SK-N-SH (cell line): ENCODE measurements around the gene UCP1. TPM values are rescaled to one million over a fixed set of nuclear protein-coding genes. Genes with fewer than 3 reads are reported as not detected.

Source experiments
- EP300 ChIP-seq, 2 experiments: IDR thresholded peaks; 2 replicates each; pipeline versions ENCODE4 v1.4.0 to v1.6.1; 2012; ENCODE audit warnings: borderline replicate concordance in 1 of 2, low read depth in 1 of 2, low read length in 1 of 2
- EZH2phosphoT487 ChIP-seq: fragments of 200-600 bp; sonication (generic); IDR thresholded peaks from 2 replicates; pipeline ENCODE4 v1.6.1; 2017; ENCODE audit warnings: low read depth, mixed run types, mild to moderate bottlenecking, antibody characterized with exemption, moderate library complexity, borderline replicate concordance
- FOSL2 ChIP-seq: IDR thresholded peaks from 2 replicates; pipeline ENCODE4 v1.4.0; 2012; ENCODE audit warnings: low read depth, mild to moderate bottlenecking, moderate library complexity, borderline replicate concordance
- FOXM1 ChIP-seq: IDR thresholded peaks from 2 replicates; pipeline ENCODE4 v1.4.0; 2012; ENCODE audit warnings: low read depth, mild to moderate bottlenecking
- GABPA ChIP-seq: IDR thresholded peaks from 2 replicates; pipeline ENCODE4 v1.4.0; 2012; ENCODE audit warnings: low read depth, mild to moderate bottlenecking
- GATA2 ChIP-seq: sonication (generic); formaldehyde crosslinking; IDR thresholded peaks from 2 replicates; pipeline ENCODE4 v1.5.0; 2020; ENCODE audit warnings: mild to moderate bottlenecking, missing genetic modification reagents
- MEF2A ChIP-seq: IDR thresholded peaks from 2 replicates; pipeline ENCODE4 v1.4.0; 2012; ENCODE audit warnings: low read depth, borderline replicate concordance
- NFIC ChIP-seq: IDR thresholded peaks from 2 replicates; pipeline ENCODE4 v1.4.0; 2012; ENCODE audit warnings: borderline replicate concordance
- RXRA ChIP-seq: IDR thresholded peaks from 2 replicates; pipeline ENCODE4 v1.4.0; 2012; ENCODE audit warnings: low read depth, mild to moderate bottlenecking, borderline replicate concordance
- TCF12 ChIP-seq: IDR thresholded peaks from 2 replicates; pipeline ENCODE4 v1.4.0; 2012
- TEAD4 ChIP-seq: IDR thresholded peaks from 2 replicates; pipeline ENCODE4 v1.4.0; 2012; ENCODE audit warnings: mild to moderate bottlenecking, borderline replicate concordance; ENCODE audit not compliant: insufficient read depth
- polyA plus RNA-seq, 3 experiments: library from polyadenylated mRNA; depleted of rRNA; stranded (reverse); fragments of >200 nt; gene quantifications; 2 replicates each; pipeline ENCODE4 v1.2.3, GENCODE V29; 2012
- TF ChIP-seq, protein P1 (sequence below): IDR thresholded peaks from 2 replicates; pipeline ENCODE4 v1.6.1; 2012; ENCODE audit warnings: mild to moderate bottlenecking, low read depth, low read length, moderate library complexity
- TF ChIP-seq, protein P2 (sequence below): IDR thresholded peaks from 2 replicates; pipeline ENCODE4; 2012
- TF ChIP-seq, protein P3 (sequence below): IDR thresholded peaks from 2 replicates; pipeline ENCODE4 v1.4.0; 2012; ENCODE audit warnings: low read depth, borderline replicate concordance
- TF ChIP-seq, protein P4 (sequence below): IDR thresholded peaks from 2 replicates; pipeline ENCODE4 v1.4.0; 2012; ENCODE audit warnings: low read depth
- TF ChIP-seq, protein P5 (sequence below): fragments of 200-600 bp; sonication (generic); IDR thresholded peaks from 2 replicates; pipeline ENCODE4 v1.6.1; 2017; ENCODE audit warnings: antibody characterized with exemption, mild to moderate bottlenecking, moderate library complexity
- TF ChIP-seq, protein P6 (sequence below): IDR thresholded peaks from 2 replicates; pipeline ENCODE4 v1.4.0; 2012; ENCODE audit warnings: low read depth, borderline replicate concordance

Gene UCP1
- polyA plus RNA-seq, 1 of the 3 experiments (the other 2 are of a cell fraction), result not detected

DNA sequence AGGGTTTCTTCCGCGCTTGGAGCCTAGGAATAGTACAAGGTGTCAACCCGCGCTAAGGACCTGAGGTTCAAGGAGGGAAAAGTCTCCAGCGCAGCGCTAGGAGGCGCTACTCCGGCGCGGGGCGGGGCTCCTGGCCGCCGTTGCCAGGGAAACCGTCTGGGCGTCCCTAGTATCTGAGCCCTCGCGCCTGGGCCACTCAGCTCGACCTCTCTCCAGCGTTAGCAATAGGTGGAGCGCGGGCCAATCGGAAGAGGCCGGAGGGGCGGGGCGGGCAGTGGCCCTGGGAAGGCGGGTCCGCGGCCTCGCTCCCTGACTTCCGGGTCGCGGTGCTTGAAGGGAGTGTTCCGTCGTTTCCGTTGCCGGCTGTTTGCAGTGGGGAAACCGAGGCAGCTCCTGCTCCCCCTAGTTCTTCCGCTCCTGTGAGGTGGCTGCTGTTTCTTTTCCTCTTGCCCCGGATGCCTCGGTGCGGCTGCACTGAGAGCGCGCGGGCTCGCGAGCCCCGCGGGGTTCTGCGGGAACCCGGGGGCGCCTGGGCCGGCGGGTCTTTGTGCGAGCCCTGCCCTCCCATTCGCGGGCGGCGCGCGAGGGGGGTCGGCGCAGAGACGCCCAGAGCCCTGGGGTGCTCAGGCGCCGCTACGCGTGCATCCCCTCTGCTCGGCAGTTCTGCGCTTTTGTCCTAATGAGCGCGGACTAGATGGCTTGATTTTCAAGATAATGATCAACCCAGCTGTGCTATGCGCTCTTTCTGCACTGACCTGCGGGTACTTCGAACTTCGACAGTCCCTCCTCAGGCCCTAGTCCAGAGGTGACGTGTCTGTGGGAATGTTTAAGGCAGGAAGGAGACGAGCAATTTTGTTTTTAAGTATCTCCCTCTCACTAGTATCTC lies 44.7 kb downstream of the UCP1 start, which contains the start of gene ELMOD2 (continued):
- TF ChIP-seq, protein P1, sequence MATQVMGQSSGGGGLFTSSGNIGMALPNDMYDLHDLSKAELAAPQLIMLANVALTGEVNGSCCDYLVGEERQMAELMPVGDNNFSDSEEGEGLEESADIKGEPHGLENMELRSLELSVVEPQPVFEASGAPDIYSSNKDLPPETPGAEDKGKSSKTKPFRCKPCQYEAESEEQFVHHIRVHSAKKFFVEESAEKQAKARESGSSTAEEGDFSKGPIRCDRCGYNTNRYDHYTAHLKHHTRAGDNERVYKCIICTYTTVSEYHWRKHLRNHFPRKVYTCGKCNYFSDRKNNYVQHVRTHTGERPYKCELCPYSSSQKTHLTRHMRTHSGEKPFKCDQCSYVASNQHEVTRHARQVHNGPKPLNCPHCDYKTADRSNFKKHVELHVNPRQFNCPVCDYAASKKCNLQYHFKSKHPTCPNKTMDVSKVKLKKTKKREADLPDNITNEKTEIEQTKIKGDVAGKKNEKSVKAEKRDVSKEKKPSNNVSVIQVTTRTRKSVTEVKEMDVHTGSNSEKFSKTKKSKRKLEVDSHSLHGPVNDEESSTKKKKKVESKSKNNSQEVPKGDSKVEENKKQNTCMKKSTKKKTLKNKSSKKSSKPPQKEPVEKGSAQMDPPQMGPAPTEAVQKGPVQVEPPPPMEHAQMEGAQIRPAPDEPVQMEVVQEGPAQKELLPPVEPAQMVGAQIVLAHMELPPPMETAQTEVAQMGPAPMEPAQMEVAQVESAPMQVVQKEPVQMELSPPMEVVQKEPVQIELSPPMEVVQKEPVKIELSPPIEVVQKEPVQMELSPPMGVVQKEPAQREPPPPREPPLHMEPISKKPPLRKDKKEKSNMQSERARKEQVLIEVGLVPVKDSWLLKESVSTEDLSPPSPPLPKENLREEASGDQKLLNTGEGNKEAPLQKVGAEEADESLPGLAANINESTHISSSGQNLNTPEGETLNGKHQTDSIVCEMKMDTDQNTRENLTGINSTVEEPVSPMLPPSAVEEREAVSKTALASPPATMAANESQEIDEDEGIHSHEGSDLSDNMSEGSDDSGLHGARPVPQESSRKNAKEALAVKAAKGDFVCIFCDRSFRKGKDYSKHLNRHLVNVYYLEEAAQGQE, result no peak
- TF ChIP-seq, protein P2, sequence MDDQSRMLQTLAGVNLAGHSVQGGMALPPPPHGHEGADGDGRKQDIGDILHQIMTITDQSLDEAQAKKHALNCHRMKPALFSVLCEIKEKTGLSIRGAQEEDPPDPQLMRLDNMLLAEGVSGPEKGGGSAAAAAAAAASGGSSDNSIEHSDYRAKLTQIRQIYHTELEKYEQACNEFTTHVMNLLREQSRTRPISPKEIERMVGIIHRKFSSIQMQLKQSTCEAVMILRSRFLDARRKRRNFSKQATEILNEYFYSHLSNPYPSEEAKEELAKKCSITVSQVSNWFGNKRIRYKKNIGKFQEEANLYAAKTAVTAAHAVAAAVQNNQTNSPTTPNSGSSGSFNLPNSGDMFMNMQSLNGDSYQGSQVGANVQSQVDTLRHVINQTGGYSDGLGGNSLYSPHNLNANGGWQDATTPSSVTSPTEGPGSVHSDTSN, result no peak
- TF ChIP-seq EZH2phosphoT487 (no peak), TCF12 (peak; percentile 3; the same call in 1 of the 2 replicates), NFIC (no peak; the same call in 1 of the 2 replicates), MEF2A (no peak), RXRA (no peak), GABPA (peak; percentile 90), EP300 (IDR thresholded peaks at IDR 0.05; ENCODE audit: borderline replicate concordance in 1 of 2, low read depth in 1 of 2, low read length in 1 of 2) (peak; percentile 9 to 18; a peak in 2 of 4 replicates), FOSL2 (no peak), GATA2 (CRISPR knock-in tag) (peak; percentile 86), TEAD4 (no peak), FOXM1 (no peak)
- TF ChIP-seq, protein P3, sequence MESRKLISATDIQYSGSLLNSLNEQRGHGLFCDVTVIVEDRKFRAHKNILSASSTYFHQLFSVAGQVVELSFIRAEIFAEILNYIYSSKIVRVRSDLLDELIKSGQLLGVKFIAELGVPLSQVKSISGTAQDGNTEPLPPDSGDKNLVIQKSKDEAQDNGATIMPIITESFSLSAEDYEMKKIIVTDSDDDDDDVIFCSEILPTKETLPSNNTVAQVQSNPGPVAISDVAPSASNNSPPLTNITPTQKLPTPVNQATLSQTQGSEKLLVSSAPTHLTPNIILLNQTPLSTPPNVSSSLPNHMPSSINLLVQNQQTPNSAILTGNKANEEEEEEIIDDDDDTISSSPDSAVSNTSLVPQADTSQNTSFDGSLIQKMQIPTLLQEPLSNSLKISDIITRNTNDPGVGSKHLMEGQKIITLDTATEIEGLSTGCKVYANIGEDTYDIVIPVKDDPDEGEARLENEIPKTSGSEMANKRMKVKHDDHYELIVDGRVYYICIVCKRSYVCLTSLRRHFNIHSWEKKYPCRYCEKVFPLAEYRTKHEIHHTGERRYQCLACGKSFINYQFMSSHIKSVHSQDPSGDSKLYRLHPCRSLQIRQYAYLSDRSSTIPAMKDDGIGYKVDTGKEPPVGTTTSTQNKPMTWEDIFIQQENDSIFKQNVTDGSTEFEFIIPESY, result no peak
- TF ChIP-seq, protein P4, sequence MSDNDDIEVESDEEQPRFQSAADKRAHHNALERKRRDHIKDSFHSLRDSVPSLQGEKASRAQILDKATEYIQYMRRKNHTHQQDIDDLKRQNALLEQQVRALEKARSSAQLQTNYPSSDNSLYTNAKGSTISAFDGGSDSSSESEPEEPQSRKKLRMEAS, result peak; percentile 85
- TF ChIP-seq, protein P5, sequence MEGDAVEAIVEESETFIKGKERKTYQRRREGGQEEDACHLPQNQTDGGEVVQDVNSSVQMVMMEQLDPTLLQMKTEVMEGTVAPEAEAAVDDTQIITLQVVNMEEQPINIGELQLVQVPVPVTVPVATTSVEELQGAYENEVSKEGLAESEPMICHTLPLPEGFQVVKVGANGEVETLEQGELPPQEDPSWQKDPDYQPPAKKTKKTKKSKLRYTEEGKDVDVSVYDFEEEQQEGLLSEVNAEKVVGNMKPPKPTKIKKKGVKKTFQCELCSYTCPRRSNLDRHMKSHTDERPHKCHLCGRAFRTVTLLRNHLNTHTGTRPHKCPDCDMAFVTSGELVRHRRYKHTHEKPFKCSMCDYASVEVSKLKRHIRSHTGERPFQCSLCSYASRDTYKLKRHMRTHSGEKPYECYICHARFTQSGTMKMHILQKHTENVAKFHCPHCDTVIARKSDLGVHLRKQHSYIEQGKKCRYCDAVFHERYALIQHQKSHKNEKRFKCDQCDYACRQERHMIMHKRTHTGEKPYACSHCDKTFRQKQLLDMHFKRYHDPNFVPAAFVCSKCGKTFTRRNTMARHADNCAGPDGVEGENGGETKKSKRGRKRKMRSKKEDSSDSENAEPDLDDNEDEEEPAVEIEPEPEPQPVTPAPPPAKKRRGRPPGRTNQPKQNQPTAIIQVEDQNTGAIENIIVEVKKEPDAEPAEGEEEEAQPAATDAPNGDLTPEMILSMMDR, result peak; percentile 95
- TF ChIP-seq, protein P6, sequence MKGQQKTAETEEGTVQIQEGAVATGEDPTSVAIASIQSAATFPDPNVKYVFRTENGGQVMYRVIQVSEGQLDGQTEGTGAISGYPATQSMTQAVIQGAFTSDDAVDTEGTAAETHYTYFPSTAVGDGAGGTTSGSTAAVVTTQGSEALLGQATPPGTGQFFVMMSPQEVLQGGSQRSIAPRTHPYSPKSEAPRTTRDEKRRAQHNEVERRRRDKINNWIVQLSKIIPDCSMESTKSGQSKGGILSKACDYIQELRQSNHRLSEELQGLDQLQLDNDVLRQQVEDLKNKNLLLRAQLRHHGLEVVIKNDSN, result no peak; the same call in 1 of the 2 replicates
